Mesenchymal stem cell (in vitro differentiated cells and primary cell): ENCODE measurements around the gene ZNF729.
A peak's percentile ranks its signal among the peaks of the same experiment; 100 is the strongest.
"Not testable (repeated sequence)": the region's sequence is repeated elsewhere in the genome, so short reads cannot be mapped to it uniquely, and the experiment has no call there.

Experiments used
- DNase-seq: peaks from one replicate; pipeline ENCODE4 v3.0.0-alpha.2; 2013
- H2AFZ ChIP-seq: one replicate; pipeline ENCODE4 v1.6.1; 2013; ENCODE audit warnings: low read depth, mild to moderate bottlenecking, control low read depth, inconsistent platforms, low read length, moderate library complexity
- H2AK5ac ChIP-seq: 2 replicates; pipeline ENCODE4 v1.6.1; 2013; ENCODE audit warnings: low read length, moderate library complexity, mild to moderate bottlenecking, inconsistent platforms; ENCODE audit not compliant: severe bottlenecking
- H2BK120ac ChIP-seq: one replicate; pipeline ENCODE4 v1.6.1; 2013; ENCODE audit warnings: low read depth, mild to moderate bottlenecking, inconsistent platforms, low read length, moderate library complexity
- H2BK12ac ChIP-seq, 2 experiments: one replicate each; pipeline ENCODE4 v1.6.1; 2013; ENCODE audit warnings: inconsistent platforms in 2 of 2, low read length in 2 of 2, mild to moderate bottlenecking in 2 of 2, moderate library complexity in 2 of 2, control low read depth in 1 of 2
- H2BK15ac ChIP-seq: one replicate; pipeline ENCODE4 v1.6.1; 2013; ENCODE audit warnings: mild to moderate bottlenecking, low read depth, inconsistent platforms; ENCODE audit not compliant: poor library complexity, severe bottlenecking
- H2BK5ac ChIP-seq: 2 replicates; pipeline ENCODE4 v1.6.1; 2013; ENCODE audit warnings: low read depth, mild to moderate bottlenecking, low read length, control low read depth, inconsistent platforms; ENCODE audit not compliant: poor library complexity, severe bottlenecking
- H3K14ac ChIP-seq, 2 experiments: one replicate each; pipeline ENCODE4 v1.6.1; 2013; ENCODE audit warnings: inconsistent platforms in 2 of 2, low read length in 2 of 2, control low read depth in 1 of 2, mild to moderate bottlenecking in 1 of 2, moderate library complexity in 1 of 2
- H3K18ac ChIP-seq, 2 experiments: one replicate each; pipeline ENCODE4 v1.6.1; 2013; ENCODE audit warnings: inconsistent platforms in 2 of 2, low read length in 2 of 2, control low read depth in 1 of 2, low read depth in 1 of 2, mild to moderate bottlenecking in 1 of 2
- H3K23ac ChIP-seq, 2 experiments: one replicate each; pipeline ENCODE4 v1.6.1; 2013; ENCODE audit warnings: inconsistent platforms in 2 of 2, low read length in 2 of 2, mild to moderate bottlenecking in 2 of 2, moderate library complexity in 2 of 2, control low read depth in 1 of 2
- H3K27ac ChIP-seq: 2 replicates; pipeline ENCODE4 v1.5.1; 2013; ENCODE audit warnings: mild to moderate bottlenecking, moderate library complexity, low read length, control low read depth, inconsistent platforms; ENCODE audit not compliant: poor library complexity, severe bottlenecking
- H3K27me3 ChIP-seq, 2 experiments: 2 replicates each; pipeline versions ENCODE4 v1.6.1 to v1.7.0; 2013; ENCODE audit warnings: low read length in 2 of 2, mild to moderate bottlenecking in 2 of 2, moderate library complexity in 2 of 2, control low read depth in 1 of 2, inconsistent platforms in 1 of 2; ENCODE audit not compliant: control insufficient read depth in 1 of 2, insufficient read depth in 1 of 2
- H3K36me3 ChIP-seq, 2 experiments: 2 replicates each; pipeline versions ENCODE4 v1.6.1 to v1.7.0; 2013; ENCODE audit warnings: low read length in 2 of 2, control low read depth in 1 of 2, inconsistent platforms in 1 of 2, low read depth in 1 of 2, mild to moderate bottlenecking in 1 of 2; ENCODE audit not compliant: insufficient read depth in 2 of 2, control insufficient read depth in 1 of 2
- H3K4ac ChIP-seq, 2 experiments: one replicate each; pipeline ENCODE4 v1.6.1; 2013; ENCODE audit warnings: inconsistent platforms in 2 of 2, low read length in 2 of 2, mild to moderate bottlenecking in 2 of 2, moderate library complexity in 2 of 2, control low read depth in 1 of 2, low read depth in 1 of 2
- H3K4me1 ChIP-seq: 2 replicates; pipeline ENCODE4 v1.6.1; 2013; ENCODE audit warnings: low read depth, low read length, control low read depth; ENCODE audit not compliant: control insufficient read depth, insufficient read depth
- H3K4me2 ChIP-seq: 2 replicates; pipeline ENCODE4 v1.6.1; 2013; ENCODE audit warnings: low read length, mild to moderate bottlenecking, inconsistent platforms; ENCODE audit not compliant: poor library complexity, severe bottlenecking
- H3K4me3 ChIP-seq, 2 experiments: 2 replicates each; pipeline versions ENCODE4 v1.5.1 to v1.7.0; 2013; ENCODE audit warnings: low read length in 2 of 2, mild to moderate bottlenecking in 2 of 2, control low read depth in 1 of 2, low read depth in 1 of 2; ENCODE audit not compliant: insufficient read depth in 1 of 2
- H3K79me1 ChIP-seq: replicated peaks from 2 replicates; pipeline ENCODE4 v1.6.1; 2013; ENCODE audit warnings: mild to moderate bottlenecking, control low read depth, low read length, inconsistent platforms; ENCODE audit not compliant: poor library complexity, severe bottlenecking
- H3K9ac ChIP-seq: 2 replicates; pipeline ENCODE4 v1.7.0; 2013; ENCODE audit warnings: mild to moderate bottlenecking, low read length, moderate library complexity
- H3K9me3 ChIP-seq: 2 replicates; pipeline ENCODE4 v1.7.0; 2013; ENCODE audit warnings: mild to moderate bottlenecking, low read length; ENCODE audit not compliant: control insufficient read depth
- H4K8ac ChIP-seq: one replicate; pipeline ENCODE4 v1.6.1; 2013; ENCODE audit warnings: inconsistent platforms, mild to moderate bottlenecking, low read length, moderate library complexity
- H4K91ac ChIP-seq: one replicate; pipeline ENCODE4 v1.6.1; 2013; ENCODE audit warnings: mild to moderate bottlenecking, low read length, inconsistent platforms
- WGBS: methylation state at CpG from one replicate; pipeline ENCODE4 v1.1.7; 2013; ENCODE audit warnings: mixed read lengths; 5-methylcytosine and 5-hydroxymethylcytosine counted together

Gene ZNF729

DNA sequence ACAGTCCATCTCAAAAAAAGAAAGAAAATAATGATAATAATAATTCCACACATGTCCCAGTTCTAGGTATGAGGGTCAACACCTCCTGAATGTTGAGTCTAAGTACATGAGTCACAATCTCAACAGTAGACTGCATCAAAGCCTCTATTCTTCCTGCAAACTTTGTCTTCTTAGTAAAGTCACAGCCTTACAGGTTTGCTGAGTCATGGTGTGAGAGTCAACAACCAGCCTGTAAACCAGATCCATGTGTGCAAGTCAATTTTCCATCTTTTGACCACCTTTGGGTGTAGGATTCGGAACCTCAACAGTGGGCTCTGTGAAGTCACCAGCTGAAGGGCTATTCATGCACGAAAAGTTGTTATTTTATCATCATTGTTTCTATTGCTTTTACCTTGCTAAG, 25.7 kb upstream of the ZNF729 start:
- H4K91ac ChIP-seq = no peak overlapping the region
- no peak overlapping the region for H3K4ac ChIP-seq
- no peak overlapping the region for H3K4me2 ChIP-seq
- no peak overlapping the region for H2BK12ac ChIP-seq
- H3K27me3 ChIP-seq = no peaks in the 10 kb centered on the region
- H2AFZ ChIP-seq = no peak overlapping the region
- H4K8ac ChIP-seq = no peak overlapping the region
- no peak overlapping the region for H2BK15ac ChIP-seq
- no peaks in the 10 kb centered on the region for H3K79me1 ChIP-seq
- H3K9me3 ChIP-seq = peaks cover 59% of the 10 kb centered on the region
- H3K27ac ChIP-seq = no peak overlapping the region
- no peak overlapping the region for H3K9ac ChIP-seq
- H3K36me3 ChIP-seq = no peaks in the 10 kb centered on the region
- WGBS = 75% methylated on average over 2 of the region's 2 CpGs
- no peak overlapping the region for H3K23ac ChIP-seq
- no peak for DNase-seq
- H2BK5ac ChIP-seq = no peak overlapping the region
- H3K4me1 ChIP-seq = no peaks in the 10 kb centered on the region
- no peak overlapping the region for H2AK5ac ChIP-seq
- no peak overlapping the region for H3K4me3 ChIP-seq
- no peak overlapping the region for H3K14ac ChIP-seq
- no peak overlapping the region for H2BK120ac ChIP-seq
- no peak overlapping the region for H3K18ac ChIP-seq

DNA sequence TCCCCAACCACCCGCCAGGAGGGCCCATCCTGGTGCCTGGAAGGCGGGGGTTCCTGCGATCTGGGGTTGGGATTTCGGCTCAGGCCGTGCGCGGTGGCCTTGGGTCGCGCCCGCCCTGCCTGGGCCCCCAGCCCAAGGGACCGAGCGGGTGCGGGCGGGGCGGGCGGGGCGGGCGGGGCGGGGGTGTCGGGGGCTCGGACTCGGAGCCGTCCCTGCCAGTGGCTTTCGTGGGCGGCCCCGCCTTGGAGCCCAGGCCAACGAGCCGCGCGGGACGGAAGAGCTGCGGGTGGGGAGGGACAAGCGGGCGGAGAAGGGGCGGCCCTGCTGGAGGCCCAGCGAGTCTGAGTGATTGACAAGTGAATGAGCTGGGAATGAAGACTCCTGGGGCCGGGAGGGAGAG, 24.6 kb upstream of the ZNF729 start:
- H3K4me3 ChIP-seq = no peak overlapping the region
- H4K91ac ChIP-seq = no peak overlapping the region
- no peak overlapping the region for H3K14ac ChIP-seq
- H3K9me3 ChIP-seq = peaks cover 60% of the 10 kb centered on the region
- no peak for DNase-seq
- H4K8ac ChIP-seq = no peak overlapping the region
- no peak overlapping the region for H2BK120ac ChIP-seq
- no peaks in the 10 kb centered on the region for H3K79me1 ChIP-seq
- H2AFZ ChIP-seq = no peak overlapping the region
- H3K4me2 ChIP-seq = no peak overlapping the region
- H3K4ac ChIP-seq = no peak overlapping the region
- H3K36me3 ChIP-seq = no peaks in the 10 kb centered on the region
- H3K9ac ChIP-seq = no peak overlapping the region
- H2BK12ac ChIP-seq = no peak overlapping the region
- H2BK5ac ChIP-seq = no peak overlapping the region
- H2AK5ac ChIP-seq = no peak overlapping the region
- H3K18ac ChIP-seq = no peak overlapping the region
- H2BK15ac ChIP-seq = no peak overlapping the region
- 96% methylated on average over 25 of the region's 37 CpGs for WGBS
- H3K4me1 ChIP-seq = no peaks in the 10 kb centered on the region
- no peaks in the 10 kb centered on the region for H3K27me3 ChIP-seq
- no peak overlapping the region for H3K27ac ChIP-seq
- no peak overlapping the region for H3K23ac ChIP-seq

DNA sequence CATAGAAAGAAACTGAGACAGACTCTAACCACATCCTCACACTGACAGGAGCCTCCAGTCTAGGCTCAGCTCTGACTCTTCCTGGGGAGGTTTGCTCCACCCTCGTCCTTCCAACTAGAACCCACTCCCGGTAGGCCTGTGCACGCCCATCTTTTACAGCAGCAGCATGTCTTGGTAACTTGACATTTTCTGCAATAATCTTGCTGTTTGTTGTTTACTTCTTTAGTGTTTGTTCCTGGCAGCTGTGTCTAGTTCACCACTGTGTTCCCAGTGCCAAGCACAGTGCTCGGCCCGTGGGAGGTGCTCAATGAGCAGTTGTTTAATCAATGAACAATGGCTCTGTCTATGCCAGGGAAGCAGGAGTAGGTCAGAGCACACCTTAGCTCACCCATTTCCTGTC, 23.1 kb upstream of the ZNF729 start:
- no peak overlapping the region for H3K23ac ChIP-seq
- no peaks in the 10 kb centered on the region for H3K27me3 ChIP-seq
- no peak overlapping the region for H2BK12ac ChIP-seq
- H4K8ac ChIP-seq = no peak overlapping the region
- no peak overlapping the region for H3K4me3 ChIP-seq
- H2BK5ac ChIP-seq = no peak overlapping the region
- no peak overlapping the region for H2BK120ac ChIP-seq
- no peaks in the 10 kb centered on the region for H3K36me3 ChIP-seq
- no peak for DNase-seq
- no peak overlapping the region for H2BK15ac ChIP-seq
- H3K9me3 ChIP-seq = peaks cover 59% of the 10 kb centered on the region
- H3K4me2 ChIP-seq = no peak overlapping the region
- no peaks in the 10 kb centered on the region for H3K79me1 ChIP-seq
- H4K91ac ChIP-seq = no peak overlapping the region
- no peak overlapping the region for H3K9ac ChIP-seq
- H3K14ac ChIP-seq = no peak overlapping the region
- no peaks in the 10 kb centered on the region for H3K4me1 ChIP-seq
- no peak overlapping the region for H3K18ac ChIP-seq
- no peak overlapping the region for H2AK5ac ChIP-seq
- WGBS = 74% methylated on average over 5 of the region's 5 CpGs
- peak overlapping the region; percentile 19 for H2AFZ ChIP-seq
- no peak overlapping the region for H3K4ac ChIP-seq
- no peak overlapping the region for H3K27ac ChIP-seq

DNA sequence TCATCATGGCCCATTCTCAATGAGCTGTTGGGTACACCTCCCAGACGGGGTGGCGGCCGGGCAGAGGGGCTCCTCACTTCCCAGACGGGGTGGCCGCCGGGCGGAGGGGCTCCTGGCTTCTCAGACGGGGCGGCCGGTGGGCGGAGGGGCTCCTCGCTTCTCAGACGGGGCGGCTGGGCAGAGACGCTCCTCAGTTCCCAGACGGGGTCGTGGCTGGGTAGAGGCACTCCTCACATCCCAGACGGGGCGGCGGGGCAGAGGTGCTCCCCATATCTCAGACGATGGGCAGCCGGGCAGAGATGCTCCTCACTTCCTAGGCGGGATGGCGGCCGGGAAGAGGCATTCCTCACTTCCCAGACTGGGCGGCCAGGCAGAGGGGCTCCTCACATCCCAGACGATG, 35.3 kb downstream of the ZNF729 start:
- not testable (repeated sequence) for H3K23ac ChIP-seq, H3K9ac ChIP-seq, H2BK120ac ChIP-seq, H2AK5ac ChIP-seq, H3K27me3 ChIP-seq, H3K4me2 ChIP-seq, H3K36me3 ChIP-seq, H4K8ac ChIP-seq, H3K79me1 ChIP-seq, H3K27ac ChIP-seq, H3K4ac ChIP-seq, H2BK15ac ChIP-seq, H2AFZ ChIP-seq, H2BK5ac ChIP-seq, H3K14ac ChIP-seq, H3K4me3 ChIP-seq, H2BK12ac ChIP-seq, DNase-seq, H3K18ac ChIP-seq, H3K4me1 ChIP-seq, H4K91ac ChIP-seq
- H3K9me3 ChIP-seq = peaks cover 69% of the 10 kb centered on the region
- 87% methylated on average over 14 of the region's 27 CpGs for WGBS
